Measurements from ENCODE around the gene NSUN5.
A peak's percentile ranks its signal among the peaks of the same experiment; 100 is the strongest.
"Not testable (repeated sequence)": the region's sequence is repeated elsewhere in the genome, so short reads cannot be mapped to it uniquely, and the experiment has no call there.

Gene NSUN5

DNA sequence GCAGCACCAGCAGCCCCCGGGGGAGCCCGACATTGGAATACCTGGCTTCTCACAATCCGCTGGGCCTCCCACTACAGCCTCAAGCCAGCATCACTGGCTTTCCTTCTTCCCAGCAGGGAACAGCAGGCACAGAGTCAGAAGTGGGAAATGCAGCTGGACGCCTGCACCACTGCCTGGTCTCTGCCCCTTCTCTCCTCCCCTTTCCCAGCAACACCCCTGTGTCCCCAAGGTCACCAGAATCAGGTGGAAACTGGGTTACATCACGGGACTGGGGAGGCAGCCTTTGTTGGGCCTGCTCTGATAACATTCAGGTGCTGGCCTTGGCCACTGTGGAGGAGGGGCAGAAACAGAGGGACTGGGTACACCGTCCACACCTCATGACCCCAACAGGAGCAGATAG, 16.8 kb upstream of the NSUN5 start:
- DNase-seq (ENCODE audit: low spot score): not testable (repeated sequence)

GRCh38 chr7:73324081-73324845, 15.6 kb upstream of the NSUN5 start:
- peak; percentile 60 for DNase-seq (ENCODE audit: low spot score)

DNA sequence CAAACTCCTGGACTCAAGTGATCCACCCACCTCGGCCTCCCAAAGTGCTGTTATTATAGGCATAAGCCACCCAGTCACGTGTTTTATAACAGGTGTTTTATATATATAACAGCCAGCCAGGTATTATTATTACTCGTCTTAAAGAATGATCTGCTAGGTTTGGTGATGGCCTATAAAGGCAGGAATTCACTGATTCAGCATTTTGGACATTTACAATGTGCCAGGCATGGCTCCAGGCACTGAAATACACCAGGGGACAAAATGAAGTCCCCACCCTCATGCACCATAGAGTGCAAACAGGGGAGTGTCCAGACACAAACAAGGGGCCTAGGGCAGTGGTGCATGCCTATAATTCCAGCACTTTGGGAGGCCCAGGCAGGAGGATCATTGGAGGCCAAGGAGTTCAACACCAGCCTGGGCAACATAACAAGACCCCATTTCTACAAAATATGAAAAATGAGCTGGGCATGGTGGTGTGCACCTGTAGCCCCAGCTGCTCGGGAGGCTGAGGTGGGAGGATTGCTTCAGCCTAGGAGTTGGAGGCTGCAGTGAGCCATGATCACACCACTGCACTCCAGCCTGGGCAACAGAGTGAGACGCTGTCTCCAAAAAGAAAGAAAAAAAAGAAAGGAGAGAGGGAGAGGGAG, 14.9 kb upstream of the NSUN5 start:
- not testable (repeated sequence) for DNase-seq (ENCODE audit: low spot score)

GRCh38 chr7:73320009-73320408, 11.4 kb upstream of the NSUN5 start:
- not testable (repeated sequence) for DNase-seq (ENCODE audit: low spot score)

GRCh38 chr7:73319541-73319940, 10.9 kb upstream of the NSUN5 start:
- not testable (repeated sequence) for DNase-seq (ENCODE audit: low spot score)

DNA sequence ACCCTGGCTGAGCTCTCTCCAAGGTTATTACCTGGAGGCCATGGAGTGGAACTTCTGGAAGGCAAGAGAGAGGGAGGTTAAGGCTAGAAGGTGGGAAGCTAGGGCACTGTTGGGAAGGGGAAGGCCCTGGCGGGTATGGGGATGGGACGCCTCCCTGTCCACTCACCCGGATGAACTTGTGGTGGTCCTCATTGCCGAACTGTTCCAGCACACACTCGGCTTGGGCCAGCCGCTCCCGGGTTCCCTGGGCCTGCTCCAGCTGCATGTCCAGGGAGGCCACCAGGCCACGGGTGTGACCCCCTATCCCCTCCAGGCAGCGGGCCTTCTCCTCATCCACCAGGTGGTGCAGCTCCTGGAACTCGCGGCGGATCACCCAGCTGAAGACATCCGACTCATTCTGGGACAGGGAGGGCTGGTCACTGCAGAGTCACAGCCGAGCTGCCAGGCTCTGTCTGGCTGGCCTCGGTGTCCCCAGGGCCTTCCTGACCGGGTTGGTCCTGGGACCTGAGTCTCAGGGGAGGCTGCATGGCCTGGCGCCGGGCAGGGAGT, 10.1 kb upstream of the NSUN5 start:
- not testable (repeated sequence) for DNase-seq (ENCODE audit: low spot score)

GRCh38 chr7:73316521-73316920, 7.9 kb upstream of the NSUN5 start:
- DNase-seq (ENCODE audit: low spot score): no peak

DNA sequence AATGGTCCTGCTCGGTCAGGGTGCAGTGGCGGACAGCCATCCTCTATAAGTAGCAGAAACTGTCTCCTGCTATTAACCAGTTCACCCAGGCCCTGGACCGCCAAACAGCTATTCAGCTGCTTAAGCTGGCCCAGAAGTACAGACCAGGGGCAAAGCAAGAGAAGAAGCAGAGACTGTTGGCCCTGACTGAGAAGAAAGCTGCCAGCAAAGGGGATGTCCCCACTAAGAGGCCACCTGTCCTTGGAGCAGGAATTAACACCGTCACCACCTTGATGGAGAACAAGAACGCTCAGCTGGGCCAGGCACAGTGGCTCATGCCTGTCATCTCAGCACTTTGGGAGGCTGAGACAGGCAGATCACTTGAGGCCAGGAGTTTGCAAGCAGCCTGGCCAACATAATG, 5.6 kb upstream of the NSUN5 start:
- no peak for DNase-seq (ENCODE audit: low spot score)

- DNase-seq (ENCODE audit: low spot score): no peak
Measured at GRCh38 chr7:73313521-73313906, 4.9 kb upstream of the NSUN5 start.

GRCh38 chr7:73312831-73313520, 4.3 kb upstream of the NSUN5 start:
- DNase-seq (ENCODE audit: low spot score): no peak

DNA sequence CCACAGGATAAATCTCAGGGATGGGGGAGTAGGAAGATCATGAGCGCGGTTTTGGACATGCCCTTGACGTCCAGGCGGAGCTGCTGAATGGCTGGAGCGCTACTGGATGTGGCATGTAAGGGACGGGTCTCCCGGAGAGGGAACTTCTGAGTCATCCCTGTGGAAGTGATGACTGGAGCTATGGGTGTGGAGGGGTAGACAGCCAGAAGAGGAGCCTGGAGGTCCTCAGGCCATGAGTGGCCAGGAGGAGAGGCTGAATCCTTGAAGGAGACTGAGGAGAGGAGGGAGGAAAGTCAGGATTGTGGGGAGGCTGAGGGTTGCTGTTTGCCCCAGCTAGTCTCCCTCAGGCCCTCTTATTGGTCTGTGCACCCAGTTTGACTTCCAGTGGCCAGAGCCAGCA, 2.8 kb upstream of the NSUN5 start:
- not testable (repeated sequence) for DNase-seq (ENCODE audit: low spot score)

GRCh38 chr7:73308074-73308664, 457 bp downstream of the NSUN5 start:
- peak; percentile 6 for DNase-seq (ENCODE audit: low spot score)

DNA sequence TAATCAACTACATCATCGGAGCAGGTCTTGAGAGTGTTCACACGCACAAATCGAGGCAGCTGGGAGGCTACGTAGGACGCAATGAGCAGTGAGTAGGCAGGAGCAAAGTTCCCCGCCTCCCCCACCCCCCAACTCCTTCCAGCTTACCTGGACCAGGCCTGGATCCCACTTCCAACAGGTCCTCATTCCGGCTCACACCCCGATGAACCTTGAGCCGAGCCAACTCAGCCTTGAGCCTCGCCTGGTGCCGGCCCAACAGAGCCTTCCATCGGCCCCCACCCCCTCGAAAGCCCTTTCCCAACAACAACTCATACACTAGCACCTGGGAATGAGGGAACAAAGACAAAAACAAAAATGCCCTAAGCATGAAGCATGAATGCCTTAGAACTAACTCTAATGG, 1.2 kb downstream of the NSUN5 start:
- DNase-seq (ENCODE audit: low spot score): no peak

DNA sequence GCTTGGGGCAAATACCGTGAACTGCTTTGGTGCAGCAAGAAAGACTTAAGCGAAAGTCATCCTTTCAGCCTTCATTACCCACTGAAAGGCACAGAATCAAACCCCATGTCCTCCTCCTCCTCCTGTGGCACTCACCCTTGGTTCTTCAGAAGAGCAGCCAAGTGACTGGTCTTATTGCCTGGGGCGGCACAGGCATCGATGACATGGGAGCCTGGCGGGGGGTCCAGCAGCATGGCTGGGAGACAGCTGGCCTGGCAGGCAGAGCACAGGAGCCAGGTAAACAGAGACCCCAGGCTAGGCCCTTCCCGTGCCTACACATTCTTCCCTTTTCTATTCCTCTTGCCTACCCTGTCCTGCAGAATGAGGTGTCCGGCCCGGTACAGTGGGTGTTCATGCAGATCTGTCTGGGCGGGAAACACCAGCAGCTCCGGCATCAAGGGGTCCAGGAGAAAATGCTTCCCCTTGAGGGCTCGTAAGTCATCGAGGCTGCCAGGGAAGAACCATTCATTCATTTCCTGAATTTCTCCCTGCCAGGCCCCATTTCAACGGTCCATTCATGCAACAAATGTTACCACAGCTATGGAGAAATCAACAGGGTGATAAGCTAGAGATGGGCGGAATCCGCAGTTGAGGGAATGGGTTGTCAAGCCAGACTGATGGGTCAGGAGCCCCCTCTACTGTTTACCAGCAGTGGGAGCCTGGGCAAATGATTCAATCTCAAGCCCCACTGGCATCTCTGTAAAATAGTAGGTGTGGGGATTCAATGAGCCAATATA, 3.8 kb downstream of the NSUN5 start:
- not testable (repeated sequence) for DNase-seq (ENCODE audit: low spot score)

DNA sequence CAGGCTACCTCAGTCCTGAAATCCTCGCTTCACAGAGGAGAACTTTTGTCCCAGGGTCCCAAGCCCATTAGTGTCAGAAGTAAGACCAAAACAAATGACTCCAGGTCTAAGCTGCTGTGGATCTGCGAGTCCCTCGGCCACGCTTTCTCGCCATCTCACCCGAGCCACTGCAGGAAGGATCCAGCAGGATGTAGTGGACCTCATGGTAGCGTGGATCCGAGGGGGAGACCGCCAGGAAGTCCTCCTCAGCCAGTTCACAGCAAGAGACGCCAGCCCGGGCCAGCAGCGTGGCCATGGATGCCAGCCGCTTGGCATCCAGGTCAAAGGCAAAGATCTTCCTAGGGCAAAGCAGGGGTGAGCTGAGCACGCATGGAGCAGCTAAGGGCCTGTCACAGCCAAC, 4.6 kb downstream of the NSUN5 start:
- no peak for DNase-seq (ENCODE audit: low spot score)

- DNase-seq (ENCODE audit: low spot score): no peak
Measured at GRCh38 chr7:73303546-73303945, 5.1 kb downstream of the NSUN5 start.

- not testable (repeated sequence) for DNase-seq (ENCODE audit: low spot score)
Measured at GRCh38 chr7:73302846-73303245, 5.8 kb downstream of the NSUN5 start.

DNA sequence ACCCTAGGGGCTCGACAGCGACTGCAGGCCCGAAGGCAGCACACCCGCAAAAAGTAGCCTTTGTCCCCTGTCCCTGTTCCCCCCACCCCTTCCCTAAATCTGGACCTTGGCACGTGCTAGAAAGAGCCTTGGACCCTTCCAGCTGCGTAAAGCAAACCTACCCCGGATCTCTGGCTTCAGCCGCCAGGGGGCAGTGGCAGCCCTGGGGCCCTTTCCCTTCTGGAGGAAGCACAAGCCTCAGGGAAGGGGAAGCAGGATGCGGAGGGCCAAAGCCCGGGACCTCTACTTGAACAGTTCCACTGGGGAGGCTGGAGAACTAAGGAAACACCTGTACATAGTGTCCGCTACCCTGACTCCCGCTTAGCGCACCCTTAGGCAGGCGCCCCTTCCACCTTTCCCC, 7.5 kb downstream of the NSUN5 start:
- DNase-seq (ENCODE audit: low spot score): not testable (repeated sequence)

DNA sequence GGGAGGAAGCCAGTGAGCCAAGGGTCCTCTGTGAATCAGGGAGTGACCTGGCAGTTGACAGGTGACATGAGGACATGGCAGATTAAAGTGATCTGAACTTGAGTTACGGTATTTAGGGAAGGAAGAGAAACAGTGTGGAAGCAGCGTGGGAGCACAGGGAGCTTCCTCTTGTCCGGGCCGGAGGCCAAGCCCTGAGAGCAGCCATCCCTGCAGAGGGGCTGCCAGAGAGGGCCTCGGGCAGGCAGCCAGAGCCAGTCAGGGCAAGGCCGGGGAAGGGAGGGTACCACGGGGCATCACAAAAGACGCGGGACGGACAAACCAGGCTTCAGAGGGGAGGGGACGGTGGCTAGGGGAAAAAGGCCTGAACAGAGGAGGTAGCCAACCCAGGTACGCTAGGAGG, 8.8 kb downstream of the NSUN5 start:
- DNase-seq (ENCODE audit: low spot score): not testable (repeated sequence)

GRCh38 chr7:73297706-73298105, 10.9 kb downstream of the NSUN5 start:
- not testable (repeated sequence) for DNase-seq (ENCODE audit: low spot score)

GRCh38 chr7:73297235-73297634, 11.4 kb downstream of the NSUN5 start:
- DNase-seq (ENCODE audit: low spot score): not testable (repeated sequence)

GRCh38 chr7:73277210-73277609, 31.4 kb downstream of the NSUN5 start:
- DNase-seq (ENCODE audit: low spot score): not testable (repeated sequence)

All from LoVo (cell line).